ENCODE results near the gene RGL4.
"Not testable (repeated sequence)": the region's sequence is repeated elsewhere in the genome, so short reads cannot be mapped to it uniquely, and the experiment has no call there.

The RGL4 gene, protein sequence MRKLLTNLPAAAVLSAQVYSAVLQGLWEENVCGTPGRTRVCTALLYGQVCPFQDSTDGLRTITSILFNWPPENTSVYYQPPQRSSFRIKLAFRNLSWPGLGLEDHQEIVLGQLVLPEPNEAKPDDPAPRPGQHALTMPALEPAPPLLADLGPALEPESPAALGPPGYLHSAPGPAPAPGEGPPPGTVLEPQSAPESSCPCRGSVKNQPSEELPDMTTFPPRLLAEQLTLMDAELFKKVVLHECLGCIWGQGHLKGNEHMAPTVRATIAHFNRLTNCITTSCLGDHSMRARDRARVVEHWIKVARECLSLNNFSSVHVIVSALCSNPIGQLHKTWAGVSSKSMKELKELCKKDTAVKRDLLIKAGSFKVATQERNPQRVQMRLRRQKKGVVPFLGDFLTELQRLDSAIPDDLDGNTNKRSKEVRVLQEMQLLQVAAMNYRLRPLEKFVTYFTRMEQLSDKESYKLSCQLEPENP

GRCh38 chr22:23690713-23691112 lies at the start of gene RGL4:
Gene RGL4, plus strand, starts transcription at chr22:23691013. Its CDS starts 1,018 bp downstream, at chr22:23692031.
- no peak for DNase-seq (ENCODE audit: extremely low spot score, insufficient read length, low read depth)
- FAIRE-seq: no peak

DNA sequence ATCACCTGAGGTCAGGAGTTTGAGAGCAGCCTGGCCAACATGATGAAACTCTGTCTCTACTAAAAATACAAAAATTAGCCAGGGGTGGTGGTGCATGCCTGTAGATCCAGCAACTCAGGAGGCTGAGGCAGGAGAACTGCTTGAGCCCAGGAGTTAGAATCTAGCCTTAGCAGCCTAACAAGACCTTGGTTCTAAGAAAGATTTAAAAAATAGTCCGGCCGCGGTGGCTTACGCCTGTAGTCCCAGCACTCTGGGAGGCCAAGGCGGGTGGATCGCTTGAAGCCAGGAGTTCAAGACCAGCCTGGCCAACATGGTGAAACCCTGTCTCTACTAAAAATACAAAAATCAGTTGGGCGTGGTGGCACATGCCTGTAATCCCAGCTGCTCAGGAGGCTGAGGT lies 44.3 kb upstream of the RGL4 start:
- DNase-seq (ENCODE audit: extremely low spot score, insufficient read length, low read depth); FAIRE-seq: not testable (repeated sequence)

DNA sequence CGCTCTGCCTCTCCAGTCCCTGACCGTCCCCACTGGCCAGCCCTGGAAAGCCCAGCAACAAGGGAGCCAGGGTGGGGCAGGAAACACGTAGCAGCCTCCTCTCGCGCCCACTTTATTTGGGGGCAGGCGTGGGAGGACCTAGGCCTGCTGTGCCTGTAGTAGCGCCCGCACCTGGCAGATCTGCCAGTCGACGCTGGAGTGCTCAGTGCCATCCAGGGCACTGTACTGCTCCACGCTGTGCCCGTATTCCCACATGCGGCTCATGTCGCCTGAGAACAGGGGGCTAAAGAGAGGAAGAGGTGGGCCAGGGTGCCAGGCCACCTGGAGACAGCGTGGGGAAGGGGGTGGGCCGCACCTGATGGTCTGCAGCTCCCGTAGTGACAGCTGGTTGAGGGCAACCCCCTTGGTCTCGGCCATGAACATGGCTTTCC lies 41.7 kb upstream of the RGL4 start:
- FAIRE-seq: no peak
- no peak for DNase-seq (ENCODE audit: extremely low spot score, insufficient read length, low read depth)

- no peak for FAIRE-seq
These were observed 39.1 kb upstream of the RGL4 start for GRCh38 chr22:23651676-23652075.

GRCh38 chr22:23652286-23652685 lies 38.5 kb upstream of the RGL4 start:
- FAIRE-seq (no peak), DNase-seq (ENCODE audit: extremely low spot score, insufficient read length, low read depth) (no peak)

More at GRCh38 chr22:23651676-23652075, 39.1 kb upstream of the RGL4 start:
- DNase-seq (ENCODE audit: extremely low spot score, insufficient read length, low read depth): no peak

GRCh38 chr22:23652711-23653110 lies 38.1 kb upstream of the RGL4 start:
- DNase-seq (ENCODE audit: extremely low spot score, insufficient read length, low read depth) (no peak), FAIRE-seq (no peak)

DNA sequence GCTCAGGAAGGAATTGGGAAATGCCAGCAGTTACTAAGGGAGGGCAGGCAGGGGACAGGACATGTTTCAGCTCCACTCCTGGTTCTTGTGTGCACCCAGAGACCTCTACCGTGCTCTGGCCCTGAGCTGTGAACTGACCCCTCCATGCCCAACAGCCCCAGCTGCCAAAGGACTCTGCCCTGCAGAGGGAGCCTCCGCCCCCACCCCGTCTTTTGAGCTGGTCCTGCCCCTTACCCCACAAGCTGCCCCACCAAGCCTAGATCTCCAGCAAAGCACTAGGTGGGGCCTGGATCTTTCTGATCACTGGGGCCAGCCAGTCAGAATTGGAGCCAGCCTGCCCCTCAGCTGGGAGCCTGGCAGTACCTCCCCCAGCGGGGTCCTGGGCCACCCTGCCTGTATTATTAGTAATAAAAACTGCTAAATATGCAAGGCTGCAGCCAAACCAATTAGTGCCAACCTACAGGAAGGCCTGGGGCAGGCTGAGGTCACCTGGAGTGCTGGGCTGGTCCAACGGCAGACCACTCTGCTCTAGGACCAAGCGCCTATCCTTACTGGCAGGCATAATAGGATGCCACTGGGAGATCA lies 34.8 kb upstream of the RGL4 start:
- FAIRE-seq: no peak
- no peak for DNase-seq (ENCODE audit: extremely low spot score, insufficient read length, low read depth)

- DNase-seq (ENCODE audit: extremely low spot score, insufficient read length, low read depth) (no peak), FAIRE-seq (no peak)
These were observed 33.1 kb upstream of the RGL4 start for GRCh38 chr22:23657727-23658126.

GRCh38 chr22:23660381-23660780 lies 30.4 kb upstream of the RGL4 start:
- FAIRE-seq; DNase-seq (ENCODE audit: extremely low spot score, insufficient read length, low read depth): not testable (repeated sequence)

DNA sequence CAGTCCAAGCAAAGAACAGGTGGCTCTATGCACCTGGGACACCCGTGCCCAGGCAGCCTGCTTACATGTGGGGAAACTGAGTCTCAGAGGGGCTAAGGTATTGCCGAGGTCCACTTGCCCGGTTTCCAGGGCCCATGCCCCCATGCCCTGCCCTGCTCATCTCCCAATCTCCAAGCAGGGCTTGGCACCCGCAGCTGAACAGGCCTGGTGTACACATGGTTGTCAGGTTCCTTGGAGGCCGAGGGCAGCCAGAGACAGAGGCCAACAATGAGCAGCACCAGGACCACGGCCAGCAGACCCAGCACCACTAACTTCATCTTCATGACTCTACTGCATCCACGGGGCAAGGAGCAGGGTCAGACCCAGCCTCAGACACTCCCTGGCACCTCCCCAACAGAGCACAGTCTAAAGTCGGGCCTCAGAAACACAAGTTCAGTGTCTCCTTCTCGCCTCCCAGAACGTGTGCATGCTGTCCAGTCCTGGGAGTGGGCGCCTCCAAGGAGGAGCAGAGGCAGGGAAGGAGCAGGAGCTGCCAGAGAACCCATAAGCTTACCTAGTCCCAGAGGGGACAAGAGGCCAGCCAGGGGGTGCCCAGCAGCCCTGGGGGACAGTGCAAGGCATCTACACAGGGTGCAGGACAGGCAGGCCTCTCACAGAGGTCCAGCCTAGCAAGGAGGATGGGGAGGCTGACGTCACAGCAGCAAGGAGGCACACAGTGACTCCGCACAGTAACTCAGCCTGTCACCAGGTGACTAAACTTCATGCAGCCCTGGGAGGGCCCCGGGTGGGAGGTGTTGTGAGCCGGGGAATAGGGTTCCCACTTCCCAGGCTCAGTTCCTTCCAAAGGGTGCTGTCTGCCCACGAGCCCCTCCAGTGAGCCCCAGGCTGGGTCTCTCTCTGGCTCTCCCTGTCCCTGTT lies 20.2 kb upstream of the RGL4 start:
- DNase-seq (ENCODE audit: extremely low spot score, insufficient read length, low read depth): no peak
- FAIRE-seq: no peak

- not testable (repeated sequence) for FAIRE-seq
These were observed 19.4 kb upstream of the RGL4 start for GRCh38 chr22:23671387-23671786.

DNA sequence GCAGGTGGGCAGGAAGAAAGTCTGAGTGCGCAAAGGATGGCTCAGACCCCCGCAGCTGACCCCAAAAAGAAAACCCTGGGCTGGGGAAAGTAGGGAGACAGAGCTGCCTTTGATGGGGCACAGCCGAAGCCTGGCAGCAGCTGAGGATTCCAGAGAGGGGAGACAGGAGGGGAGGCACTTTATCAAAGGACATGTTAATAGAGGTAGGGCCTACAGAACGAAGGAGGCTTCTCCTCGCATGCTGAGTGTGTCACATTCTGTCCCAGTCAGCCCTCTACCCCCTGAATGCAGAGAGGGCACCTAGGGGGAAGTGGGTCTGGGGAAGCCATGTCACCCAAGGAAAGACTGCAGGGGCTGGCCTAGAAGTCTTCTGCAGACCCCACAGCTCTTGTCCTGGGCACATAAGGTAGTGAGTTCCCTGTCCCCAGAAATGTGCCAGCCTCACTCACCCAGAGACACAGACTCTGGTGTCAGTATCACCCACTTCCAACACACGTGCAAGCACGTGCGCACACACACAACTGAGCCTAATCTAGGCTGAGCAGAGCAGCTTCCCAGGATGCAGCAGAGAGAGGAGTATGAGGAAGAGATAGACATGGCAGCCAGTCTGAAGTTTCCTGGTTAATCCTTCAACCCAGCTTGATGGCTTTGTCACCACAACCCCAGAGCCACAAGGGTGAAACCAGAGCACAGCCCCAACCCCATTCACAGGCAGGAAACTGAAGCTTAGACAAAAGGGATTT lies 18.3 kb upstream of the RGL4 start:
- peak; percentile 71 for FAIRE-seq
- DNase-seq (ENCODE audit: extremely low spot score, insufficient read length, low read depth): not testable (repeated sequence)

More at GRCh38 chr22:23671387-23671786, 19.4 kb upstream of the RGL4 start:
- DNase-seq (ENCODE audit: extremely low spot score, insufficient read length, low read depth): not testable (repeated sequence)

DNA sequence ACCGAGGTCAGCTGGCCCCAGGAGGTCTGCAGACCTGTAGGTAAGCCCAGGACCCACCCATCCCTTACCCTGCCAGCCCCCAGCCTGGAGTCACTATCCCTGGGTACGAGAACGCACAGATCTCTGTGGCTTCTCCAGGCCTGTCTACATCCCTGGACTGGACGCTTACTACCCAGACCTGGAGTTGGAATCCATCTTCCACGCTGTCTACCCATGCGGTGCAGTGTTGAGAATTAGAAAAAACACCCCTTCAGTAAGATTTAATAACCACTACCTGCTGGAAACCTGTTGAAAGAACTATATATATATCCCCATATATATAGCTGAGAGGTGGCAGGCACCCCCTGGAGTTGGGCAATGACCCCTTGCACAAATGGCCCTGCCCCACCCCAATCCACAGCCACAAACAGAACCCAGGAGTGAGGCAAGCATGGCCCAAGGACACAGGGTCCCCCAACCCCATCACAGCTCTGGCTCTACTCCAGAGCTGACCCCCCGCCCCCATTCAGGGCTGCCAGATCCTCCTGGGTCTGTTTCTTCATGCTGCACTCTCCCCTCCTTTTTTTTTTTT lies 17.7 kb upstream of the RGL4 start:
- FAIRE-seq (no peak), DNase-seq (ENCODE audit: extremely low spot score, insufficient read length, low read depth) (no peak)

DNA sequence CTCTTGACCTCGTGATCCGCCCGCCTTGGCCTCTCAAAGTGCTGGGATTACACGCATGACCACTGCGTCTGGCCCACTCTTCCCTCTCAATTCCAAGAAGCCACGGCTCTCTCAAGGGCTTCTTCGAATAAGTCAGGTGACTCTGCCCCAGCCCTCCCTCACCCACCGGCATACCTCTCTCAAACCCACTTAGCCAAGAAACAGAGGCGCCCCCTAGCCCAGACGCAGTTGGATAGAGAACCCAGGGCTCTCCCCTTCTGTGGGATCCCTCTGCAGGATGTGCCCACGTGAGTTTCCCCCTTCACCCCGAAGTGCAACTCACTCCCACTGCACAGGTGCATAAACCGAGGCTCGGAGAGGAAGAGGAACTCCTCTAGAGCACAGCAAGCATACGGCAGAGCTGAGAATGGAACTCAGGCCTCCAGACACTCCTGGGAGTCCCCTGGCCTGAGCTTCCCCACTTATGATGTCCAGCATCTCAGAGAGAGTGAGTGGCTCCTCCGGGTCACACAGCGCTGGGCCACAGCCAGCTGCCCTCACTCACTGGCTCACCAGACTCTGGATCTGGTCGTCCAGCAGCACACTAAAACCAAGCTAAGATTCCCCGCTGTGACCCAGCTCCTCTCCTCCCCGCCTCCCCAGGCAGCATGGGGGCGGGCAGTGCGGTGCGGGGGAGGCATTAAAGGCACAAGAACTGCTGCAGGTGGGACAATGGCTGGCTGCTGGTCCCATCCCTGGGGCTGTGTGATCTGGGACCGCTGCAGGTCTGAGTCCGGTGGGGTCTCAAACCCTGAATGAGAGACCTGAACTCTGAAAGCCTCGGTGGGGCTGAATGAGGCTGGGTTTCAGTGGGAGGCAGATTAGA lies 16.8 kb upstream of the RGL4 start:
- FAIRE-seq (no peak), DNase-seq (ENCODE audit: extremely low spot score, insufficient read length, low read depth) (no peak)

DNA sequence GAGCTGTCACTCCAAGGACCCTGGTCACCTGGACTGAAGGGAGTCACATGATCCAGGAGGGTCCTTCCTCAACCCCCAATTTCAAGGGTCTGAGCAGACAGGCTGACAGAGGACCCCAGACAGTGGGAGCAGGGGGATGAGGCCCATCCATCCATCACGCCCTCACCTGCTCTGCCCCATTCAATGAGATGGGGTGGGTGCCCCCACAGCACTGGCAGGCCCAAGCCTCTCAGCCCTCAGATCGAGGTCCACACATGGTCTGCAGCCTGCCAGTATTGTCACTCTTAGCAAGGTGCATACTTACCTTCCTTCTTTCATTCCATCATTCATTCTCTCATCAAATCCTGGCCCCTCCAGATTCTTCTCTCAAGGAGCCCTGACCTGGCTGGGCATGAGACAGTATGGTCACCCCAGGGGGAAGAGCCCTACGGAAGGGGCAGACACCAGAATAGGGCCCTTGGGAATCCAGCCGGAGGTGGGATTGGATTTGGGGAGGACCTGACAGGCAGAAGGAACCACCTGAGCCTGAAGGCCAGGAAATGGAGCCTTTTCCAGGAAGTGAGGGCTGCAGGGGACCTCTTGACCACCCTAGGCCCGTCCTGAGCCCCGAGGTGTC lies 15.8 kb upstream of the RGL4 start:
- not testable (repeated sequence) for DNase-seq (ENCODE audit: extremely low spot score, insufficient read length, low read depth)
- FAIRE-seq: peak; percentile 77

GRCh38 chr22:23675502-23676415 lies 15.1 kb upstream of the RGL4 start:
- FAIRE-seq (peak; percentile 74), DNase-seq (ENCODE audit: extremely low spot score, insufficient read length, low read depth) (peak; percentile 44)

Measured in GM18507 (cell line).